Measurements from ENCODE around the gene PDE8A.
"Not testable (repeated sequence)": the region's sequence is repeated elsewhere in the genome, so short reads cannot be mapped to it uniquely, and the experiment has no call there.

Gene PDE8A

GRCh38 chr15:85139391-85139790 lies 157.7 kb downstream of the PDE8A start:
- no peak for DNase-seq

- DNase-seq: no peak
Measured at GRCh38 chr15:85141726-85142125, 160.1 kb downstream of the PDE8A start.

GRCh38 chr15:85142312-85142711 lies 160.7 kb downstream of the PDE8A start:
- no peak for DNase-seq

GRCh38 chr15:85149465-85150129 lies 167.9 kb downstream of the PDE8A start:
- DNase-seq: no peak

GRCh38 chr15:85150130-85150480 lies 168.4 kb downstream of the PDE8A start:
- no peak for DNase-seq

- no peak for DNase-seq
Measured at GRCh38 chr15:85151145-85151544, 169.5 kb downstream of the PDE8A start.

- no peak for DNase-seq
Measured at GRCh38 chr15:85151861-85152260, 170.2 kb downstream of the PDE8A start.

GRCh38 chr15:85154061-85154460 lies 172.4 kb downstream of the PDE8A start:
- DNase-seq: no peak

- DNase-seq: no peak
Measured at GRCh38 chr15:85155360-85155759, 173.7 kb downstream of the PDE8A start.

GRCh38 chr15:85155857-85156256 lies 174.2 kb downstream of the PDE8A start:
- no peak for DNase-seq

GRCh38 chr15:85157344-85157743 lies 175.7 kb downstream of the PDE8A start:
- DNase-seq: no peak

- no peak for DNase-seq
Measured at GRCh38 chr15:85162237-85162636, 180.6 kb downstream of the PDE8A start.

- DNase-seq: peak; percentile 32
Measured at GRCh38 chr15:85164841-85165466, 183.3 kb downstream of the PDE8A start.

- DNase-seq: no peak
Measured at GRCh38 chr15:85167568-85167967, 185.9 kb downstream of the PDE8A start.

- peak; percentile 31 for DNase-seq
Measured at GRCh38 chr15:85168642-85169173, 187.1 kb downstream of the PDE8A start.

- DNase-seq: no peak
Measured at GRCh38 chr15:85171736-85172135, 190.1 kb downstream of the PDE8A start.

GRCh38 chr15:85172846-85173490 lies 191.3 kb downstream of the PDE8A start:
- no peak for DNase-seq

GRCh38 chr15:85173630-85174029 lies 192.0 kb downstream of the PDE8A start:
- DNase-seq: not testable (repeated sequence)

- no peak for DNase-seq
Measured at GRCh38 chr15:85174521-85174920, 192.9 kb downstream of the PDE8A start.

GRCh38 chr15:85177042-85177515 lies 195.4 kb downstream of the PDE8A start:
- DNase-seq: peak; percentile 27

- peak; percentile 7 for DNase-seq
Measured at GRCh38 chr15:85178308-85178707, 196.7 kb downstream of the PDE8A start.

- no peak for DNase-seq
Measured at GRCh38 chr15:85179700-85180099, 198.0 kb downstream of the PDE8A start.

- not testable (repeated sequence) for DNase-seq
Measured at GRCh38 chr15:85185350-85185749, 203.7 kb downstream of the PDE8A start.

GRCh38 chr15:85188171-85188577 lies 206.5 kb downstream of the PDE8A start:
- not testable (repeated sequence) for DNase-seq
